ENCODE measurements around the gene NFX1.

Gene NFX1

DNA sequence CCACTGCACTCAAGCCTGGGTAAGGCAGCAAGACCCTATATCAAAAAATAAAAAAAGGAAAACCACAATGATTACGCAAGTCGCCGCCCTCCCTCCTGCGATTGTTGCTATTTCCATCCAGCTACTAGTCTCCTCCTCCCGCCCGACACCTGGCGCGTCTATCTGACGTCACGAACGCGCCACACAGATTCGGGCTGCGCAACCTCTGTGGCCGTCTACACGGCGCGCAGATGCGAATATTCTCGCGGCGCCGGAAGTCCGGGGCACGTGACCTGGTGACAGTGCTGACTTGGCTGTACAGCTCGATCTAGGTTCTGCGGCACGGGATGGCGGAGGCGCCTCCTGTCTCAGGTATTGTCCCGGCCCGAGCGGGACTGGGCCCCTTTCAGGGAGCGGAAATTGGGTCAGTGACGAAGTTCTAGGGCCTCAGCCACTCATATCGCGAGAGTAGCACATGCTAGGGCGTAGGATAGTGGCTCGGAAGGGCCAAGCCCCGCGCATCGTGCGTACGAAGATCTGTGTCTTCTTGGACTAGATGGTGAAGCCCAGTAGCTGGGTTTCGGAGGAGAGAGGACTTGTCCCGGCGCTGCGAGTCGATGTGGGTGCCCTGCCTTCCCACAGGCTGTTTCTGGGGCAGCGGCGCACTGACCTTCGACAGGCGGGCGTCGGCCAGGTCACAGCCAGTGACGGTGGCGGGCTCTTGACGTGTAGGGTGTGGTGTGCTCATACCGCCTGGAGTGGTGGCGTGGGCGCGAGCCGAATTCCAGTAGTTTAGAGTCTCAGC lies at the start of gene NFX1:
Gene NFX1 (plus strand): TSS at position 270 of the 784 bp plus-strand sequence. CDS start 57 bp downstream, at position 327.
- peak; percentile 82 for DNase-seq (ENCODE audit: low spot score)

DNA sequence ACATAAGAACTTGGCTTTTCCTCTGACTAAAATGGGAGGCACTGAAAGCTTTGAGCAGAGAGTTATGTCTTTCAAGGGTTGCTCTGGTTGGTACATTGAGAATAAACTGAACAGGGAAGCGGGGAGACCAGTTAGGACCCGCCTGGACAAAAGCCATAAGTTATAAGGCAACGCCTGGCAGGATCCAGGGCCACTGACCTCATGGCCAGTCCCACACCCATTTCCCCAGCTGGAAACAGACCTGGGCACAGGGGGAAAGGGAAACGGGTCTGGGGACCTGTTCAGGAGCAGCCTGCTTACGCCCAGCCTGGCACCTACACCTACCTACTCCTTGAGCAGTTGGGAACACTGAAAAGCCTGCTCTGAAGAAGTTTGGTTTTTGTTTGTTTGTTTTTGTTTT lies 49.0 kb upstream of the NFX1 start:
- no peak for DNase-seq (ENCODE audit: low spot score)

DNA sequence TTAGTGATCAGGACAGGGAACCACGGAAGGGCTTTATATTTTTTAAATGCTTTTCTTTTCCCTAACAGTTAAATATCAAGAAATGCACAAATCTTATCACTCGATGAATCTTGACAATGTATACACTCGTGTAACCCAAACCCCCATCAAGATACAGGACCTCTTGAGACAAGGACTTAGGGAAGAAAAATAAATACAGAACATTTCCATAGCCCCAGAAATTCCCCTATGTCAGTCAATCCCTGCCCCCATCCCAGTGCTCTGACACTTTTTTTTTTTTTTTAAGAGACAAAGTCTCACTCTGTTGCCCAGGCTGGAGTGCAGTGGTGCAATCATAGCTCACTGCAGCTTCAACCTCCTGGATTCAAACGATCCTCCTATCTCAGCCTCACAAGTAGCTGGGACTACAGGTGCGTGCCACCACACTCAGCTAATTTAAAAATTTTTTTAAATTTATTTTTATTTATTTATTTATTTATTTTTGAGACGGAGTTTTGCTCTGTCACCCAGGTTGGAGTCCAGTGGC lies 47.6 kb upstream of the NFX1 start:
- DNase-seq (ENCODE audit: low spot score), result no peak

DNA sequence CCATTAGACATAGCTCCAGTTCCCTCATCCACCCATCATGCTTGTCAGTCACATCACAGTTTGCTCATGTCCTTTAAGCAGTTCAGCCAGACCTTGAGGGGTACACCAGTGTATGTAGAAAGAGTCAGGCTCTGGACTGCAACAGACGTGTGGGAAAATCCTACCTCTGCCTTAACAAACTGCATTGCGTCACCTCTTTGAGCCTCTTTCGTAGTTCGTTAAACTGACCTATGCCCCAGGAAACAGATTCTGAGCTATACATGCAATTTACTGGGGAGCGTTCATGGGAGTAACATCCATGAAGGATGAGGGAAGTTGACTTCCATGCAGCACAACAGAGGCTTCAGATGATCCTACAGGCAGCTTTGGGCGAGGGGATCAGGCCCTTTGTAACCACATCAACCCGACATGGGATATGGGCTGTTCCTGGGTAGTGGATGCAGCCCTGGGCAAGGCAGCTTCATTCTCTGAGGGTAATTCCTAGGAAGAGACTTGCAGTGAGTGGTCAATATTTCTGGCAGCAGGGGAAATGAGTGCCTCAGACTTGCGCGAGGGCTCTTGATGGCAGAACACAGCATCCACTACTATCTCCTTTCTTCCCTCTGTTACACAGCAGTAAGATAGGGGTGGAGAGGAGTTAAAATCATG lies 46.1 kb upstream of the NFX1 start:
- no peak for DNase-seq (ENCODE audit: low spot score)

DNA sequence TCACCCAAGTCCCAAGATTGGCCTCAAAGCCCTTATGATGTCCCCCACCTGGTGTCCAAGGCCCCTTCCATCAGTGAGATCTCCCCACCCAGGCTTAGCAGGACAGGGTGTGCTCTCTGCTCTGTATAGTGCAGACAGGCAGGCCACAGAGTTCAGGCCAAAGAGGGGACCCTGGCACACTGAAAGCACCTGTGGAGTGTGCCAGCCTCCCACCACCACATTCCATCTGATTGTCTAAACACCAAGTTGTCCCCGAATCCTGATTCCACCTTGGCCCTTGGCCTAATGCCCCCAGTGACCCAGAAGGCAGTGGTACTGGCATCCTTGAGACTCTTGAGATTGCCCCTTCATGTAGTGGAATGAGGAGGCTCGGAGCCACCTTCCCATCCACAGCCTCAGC lies 45.0 kb upstream of the NFX1 start:
- DNase-seq (ENCODE audit: low spot score), result no peak

DNA sequence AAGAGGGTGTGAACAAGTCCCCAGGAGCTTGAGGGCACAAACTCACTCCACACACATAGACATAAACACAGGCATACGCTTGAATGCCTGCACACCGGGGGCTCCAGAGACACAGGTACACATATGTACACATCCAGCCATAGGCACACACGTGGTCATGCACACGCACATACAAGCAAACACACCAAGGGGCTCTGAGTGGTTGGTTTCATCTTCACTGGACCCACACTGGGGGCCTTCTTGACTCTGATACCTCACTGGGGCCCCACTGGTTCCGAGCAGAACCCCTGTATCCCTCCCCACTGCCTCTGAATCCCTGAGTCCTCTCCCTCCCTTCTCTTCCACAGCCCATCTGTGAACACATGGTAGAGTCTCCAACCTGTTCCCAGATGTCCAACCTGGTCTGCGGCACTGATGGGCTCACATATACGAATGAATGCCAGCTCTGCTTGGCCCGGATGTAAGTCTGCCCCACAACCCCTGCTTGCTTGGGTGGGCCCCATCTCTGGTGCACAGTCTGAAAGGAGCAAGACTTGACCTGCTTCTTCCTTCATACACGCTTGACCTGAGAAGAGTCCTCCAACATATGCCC lies 44.0 kb upstream of the NFX1 start:
- DNase-seq (ENCODE audit: low spot score), result no peak

DNA sequence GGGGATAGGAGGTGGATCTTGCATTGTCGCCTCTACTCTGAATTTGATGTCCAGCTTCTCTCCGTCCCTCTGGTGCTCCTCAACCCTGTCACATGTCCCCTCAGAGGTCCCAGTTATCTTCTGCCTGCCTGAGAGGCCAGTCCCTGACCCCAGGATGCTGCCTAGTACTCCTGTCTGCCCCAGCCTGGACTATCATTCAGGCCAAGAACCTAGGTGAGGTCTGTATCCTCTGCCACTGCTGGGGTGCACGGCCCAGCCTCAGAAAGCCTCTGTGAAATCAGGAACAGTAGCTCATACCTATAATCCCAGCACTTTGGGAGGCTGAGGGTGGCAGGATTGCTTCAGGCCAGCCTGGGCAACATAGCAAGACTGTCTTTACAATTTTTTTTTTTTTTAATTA lies 41.7 kb upstream of the NFX1 start:
- no peak for DNase-seq (ENCODE audit: low spot score)

DNA sequence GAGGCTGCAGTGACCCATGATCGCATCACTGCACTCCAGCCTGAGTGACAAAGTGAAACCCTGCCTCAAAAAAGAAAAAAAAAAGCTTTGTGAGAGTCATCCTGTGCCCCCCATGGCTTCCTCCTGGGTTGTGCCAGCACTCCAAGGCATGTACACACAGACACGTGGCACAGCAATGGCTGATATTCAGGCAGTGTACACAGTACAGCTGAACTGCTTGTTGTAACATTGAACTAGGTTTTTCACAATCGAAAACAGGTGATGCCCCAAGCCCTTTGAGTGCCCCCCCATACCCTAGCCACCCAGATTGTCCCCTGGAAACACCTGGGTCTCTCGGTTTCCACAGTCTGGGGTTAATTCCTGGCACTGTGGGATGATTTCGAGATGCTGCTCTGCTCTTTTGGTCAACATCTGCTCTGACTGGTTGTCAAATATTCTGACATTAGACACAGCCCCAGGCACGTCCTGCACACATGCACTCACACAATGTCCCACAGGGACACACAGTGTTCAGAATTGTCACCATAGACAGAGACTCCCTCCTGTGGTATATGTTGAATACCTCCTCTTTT lies 41.1 kb upstream of the NFX1 start:
- DNase-seq (ENCODE audit: low spot score), result no peak

DNA sequence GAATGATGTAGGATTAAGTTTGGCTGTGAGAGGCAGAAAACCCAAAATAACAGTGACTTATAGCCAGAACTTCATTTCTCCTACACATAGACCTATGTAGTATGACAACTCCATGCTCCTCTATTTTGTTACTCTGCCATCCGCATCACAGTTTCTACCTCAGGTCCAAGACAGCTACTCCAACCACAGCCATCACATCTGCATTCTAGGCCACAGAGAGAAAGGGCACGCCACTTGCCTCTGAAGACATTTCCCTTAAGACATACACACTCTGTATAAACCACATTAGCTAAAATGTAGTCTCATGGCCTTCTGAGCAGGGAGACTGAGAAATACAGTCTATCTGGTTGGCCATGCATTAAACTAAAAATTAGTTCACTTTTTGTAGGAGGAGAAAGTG lies 40.3 kb upstream of the NFX1 start:
- DNase-seq (ENCODE audit: low spot score), result no peak

DNA sequence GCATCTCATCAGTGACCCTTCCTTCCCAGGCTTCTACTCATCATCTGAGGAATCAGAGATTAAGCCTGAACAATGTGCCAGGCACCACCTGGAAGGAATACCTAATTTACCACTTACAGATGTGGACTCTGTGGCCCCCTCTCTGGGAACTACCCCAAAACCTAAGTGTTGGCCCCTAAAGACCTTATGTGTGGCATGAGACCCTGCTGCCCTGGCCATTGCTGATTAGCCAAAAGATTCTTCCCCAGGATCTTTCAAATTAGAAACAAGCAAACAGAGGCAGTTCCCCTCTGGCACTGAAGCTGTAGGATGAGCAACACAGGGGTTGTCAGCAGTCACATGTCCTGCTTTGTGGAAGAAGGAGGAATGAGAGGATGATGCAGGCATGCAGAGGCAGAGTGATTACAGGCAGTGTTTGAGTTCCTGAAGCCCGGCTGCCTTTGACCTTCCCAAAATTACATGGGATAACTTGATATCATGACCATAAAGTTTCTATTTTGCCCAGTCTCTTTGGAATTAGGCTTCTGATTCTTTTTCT lies 39.8 kb upstream of the NFX1 start:
- no peak for DNase-seq (ENCODE audit: low spot score)

DNA sequence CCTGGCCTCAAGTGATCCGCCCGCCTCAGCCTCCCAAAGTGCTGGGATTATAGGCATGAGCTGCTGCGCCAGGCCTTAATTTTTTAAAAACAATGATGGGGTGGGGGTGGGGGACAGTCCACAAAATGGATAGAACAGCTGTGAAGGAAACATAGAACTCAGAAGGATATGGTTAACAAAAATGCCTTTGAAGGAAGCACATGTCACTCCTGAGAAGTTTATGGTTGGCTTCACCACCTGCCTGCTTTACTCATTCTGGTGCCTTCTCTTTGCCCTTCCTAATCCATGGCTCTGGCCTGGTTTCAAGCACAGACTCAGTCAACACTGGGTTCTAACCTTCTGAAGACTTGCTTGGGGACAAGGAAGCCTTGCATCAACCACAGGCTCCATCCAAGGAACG lies 36.1 kb upstream of the NFX1 start:
- DNase-seq (ENCODE audit: low spot score), result no peak

DNA sequence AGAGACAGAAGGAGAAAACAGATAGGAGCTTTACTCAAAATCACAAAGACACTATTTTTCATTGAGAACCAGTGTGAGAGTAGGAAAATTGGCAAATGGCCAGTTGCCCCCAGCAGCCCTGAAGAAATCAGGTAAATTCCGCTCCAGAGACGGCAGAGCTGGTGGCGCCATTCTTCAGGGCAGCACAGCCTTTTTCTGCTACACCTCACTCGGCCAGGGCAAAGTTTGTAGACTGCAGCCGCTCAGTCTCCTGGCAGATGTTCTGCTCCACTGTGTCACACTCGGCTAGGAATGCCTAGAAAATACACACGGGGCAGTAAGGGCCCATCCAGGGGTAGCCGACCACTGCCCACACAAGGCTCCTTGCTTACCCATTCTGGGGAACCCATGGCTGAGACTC lies 35.3 kb upstream of the NFX1 start:
- no peak for DNase-seq (ENCODE audit: low spot score)

DNA sequence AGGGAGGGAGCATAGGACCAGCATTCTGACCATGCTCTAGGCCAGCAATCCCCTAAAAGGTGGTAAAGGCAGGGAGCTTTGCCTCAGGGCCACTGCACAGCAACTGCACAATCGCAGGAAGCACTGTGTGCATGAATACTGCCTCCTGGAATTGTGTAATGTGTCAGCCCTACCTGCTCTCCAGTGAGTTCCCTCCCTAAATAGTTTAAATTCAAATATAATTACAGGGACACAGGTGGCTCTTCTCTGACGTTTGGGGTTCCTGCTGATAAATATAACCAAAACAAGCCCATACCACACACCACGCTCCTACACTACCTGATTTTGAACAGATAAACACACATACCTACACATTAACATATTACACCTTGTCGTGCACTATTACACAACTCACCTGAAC lies 34.8 kb upstream of the NFX1 start:
- no peak for DNase-seq (ENCODE audit: low spot score)

DNA sequence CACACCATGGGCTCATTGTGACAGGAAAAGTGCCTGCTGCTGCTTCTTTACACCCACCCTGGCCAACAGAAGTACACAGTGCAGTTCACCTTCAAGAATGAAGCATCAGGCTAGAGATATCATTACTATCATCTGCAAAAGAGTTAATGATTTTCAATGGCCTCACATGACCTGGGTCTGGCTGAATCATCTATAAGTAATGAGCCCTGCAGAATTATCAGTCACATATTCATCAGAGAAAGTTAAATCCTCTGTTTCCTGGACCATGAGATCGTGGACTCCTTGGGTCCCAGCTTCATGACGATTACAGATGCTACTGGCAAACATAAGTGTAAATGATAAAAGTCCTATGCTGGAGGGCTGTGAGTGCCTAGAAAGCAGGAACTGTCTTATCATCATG lies 34.1 kb upstream of the NFX1 start:
- no peak for DNase-seq (ENCODE audit: low spot score)

DNA sequence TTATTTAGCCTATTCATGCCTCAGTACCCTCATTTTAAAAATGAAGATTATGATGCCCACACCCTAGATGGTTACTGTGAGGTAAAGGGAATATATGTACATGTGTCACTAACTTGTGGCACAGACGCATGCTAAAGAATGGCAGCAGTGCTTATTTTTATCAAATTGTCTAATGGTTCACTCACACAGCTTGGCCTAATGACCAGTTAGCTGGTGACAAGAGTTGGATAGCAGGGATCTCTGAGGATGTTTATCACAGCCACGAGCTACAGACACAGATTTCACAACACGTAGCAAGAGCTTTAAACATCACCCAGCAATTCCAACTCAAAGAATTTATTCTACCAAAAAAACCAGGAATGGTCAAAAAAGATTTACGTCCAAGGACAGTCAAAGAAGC lies 33.0 kb upstream of the NFX1 start:
- no peak for DNase-seq (ENCODE audit: low spot score)

DNA sequence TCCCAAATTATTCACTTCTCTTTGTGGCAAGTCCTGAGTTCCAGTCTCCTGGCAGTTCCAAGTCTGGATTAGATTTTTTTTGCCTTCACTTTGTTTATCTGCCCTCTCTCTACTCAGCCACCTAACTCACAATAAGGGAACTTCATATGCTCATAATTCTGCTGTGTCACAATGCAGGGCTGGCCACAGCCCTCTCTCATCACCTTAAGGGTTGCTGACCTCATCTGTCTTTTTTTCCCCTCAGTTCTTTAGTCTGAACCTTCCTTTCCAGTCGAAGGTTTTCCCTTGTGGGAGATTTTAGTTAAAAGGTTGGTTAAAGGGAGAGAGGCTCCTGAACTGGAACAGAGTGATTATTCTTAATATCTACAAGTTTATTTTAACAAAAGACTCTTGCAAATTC lies 29.9 kb upstream of the NFX1 start:
- DNase-seq (ENCODE audit: low spot score), result no peak

DNA sequence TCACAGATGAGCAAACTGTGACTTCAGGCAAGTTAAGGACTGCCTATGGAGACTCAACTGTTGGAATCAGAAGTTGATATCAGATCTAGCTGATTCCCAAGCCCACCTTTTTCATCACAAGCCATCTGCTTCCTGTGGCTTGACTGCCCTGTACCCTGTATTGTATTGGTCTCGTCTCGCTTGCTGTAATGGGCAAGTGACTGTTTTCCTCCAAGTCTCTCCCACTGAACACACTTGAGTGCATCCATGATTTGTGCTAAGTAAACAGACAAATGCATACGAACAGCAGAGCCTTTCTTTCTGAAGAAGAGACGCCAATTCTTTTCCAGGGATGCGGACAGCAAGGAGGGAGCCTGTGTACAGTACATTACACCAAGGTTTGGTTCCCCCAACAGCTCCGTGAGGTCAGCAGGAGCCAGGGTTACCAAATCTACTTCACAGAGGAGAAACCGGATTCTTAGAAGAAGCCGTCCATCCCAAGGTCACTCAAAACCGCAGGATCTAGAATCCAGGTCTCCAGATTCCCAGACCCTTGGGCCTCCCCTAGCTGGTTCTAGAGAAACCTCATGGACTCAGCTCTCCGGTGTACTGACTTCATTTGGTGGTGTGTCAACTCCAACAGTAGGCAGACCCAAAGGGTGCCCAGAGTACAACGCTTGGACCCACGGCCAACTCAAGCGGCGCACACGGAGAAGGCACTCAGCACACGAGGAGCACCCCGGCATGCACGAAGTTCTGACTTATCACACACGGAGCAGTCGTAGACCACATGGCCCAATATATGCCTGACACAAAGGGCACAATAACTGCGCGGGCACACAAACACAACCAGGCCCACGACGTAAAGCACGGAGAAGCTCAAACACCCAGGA lies 26.9 kb upstream of the NFX1 start:
- no peak for DNase-seq (ENCODE audit: low spot score)

DNA sequence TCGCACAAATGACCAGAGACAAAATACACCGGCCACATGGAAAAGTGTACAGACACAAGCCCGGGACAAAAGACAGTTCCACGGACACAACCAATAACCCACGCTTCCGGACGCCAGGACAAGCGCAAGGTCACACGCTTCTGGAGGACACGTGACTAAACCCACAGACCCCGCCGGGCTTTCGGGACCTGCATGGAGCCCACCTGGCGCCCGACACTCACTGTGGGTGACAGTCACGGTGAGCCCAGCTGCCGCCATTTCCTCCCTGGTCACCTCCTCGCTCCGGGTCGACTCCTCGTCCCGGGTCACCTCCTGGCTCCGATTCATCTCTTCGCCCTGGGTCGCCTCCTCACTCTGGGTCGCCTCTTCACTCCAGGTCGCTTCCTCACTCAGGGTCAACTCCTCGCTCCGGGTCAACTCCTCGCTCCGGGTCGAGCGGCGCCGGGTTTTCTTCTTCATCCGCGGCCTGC lies 26.3 kb upstream of the NFX1 start:
- peak; percentile 25 for DNase-seq (ENCODE audit: low spot score)

DNA sequence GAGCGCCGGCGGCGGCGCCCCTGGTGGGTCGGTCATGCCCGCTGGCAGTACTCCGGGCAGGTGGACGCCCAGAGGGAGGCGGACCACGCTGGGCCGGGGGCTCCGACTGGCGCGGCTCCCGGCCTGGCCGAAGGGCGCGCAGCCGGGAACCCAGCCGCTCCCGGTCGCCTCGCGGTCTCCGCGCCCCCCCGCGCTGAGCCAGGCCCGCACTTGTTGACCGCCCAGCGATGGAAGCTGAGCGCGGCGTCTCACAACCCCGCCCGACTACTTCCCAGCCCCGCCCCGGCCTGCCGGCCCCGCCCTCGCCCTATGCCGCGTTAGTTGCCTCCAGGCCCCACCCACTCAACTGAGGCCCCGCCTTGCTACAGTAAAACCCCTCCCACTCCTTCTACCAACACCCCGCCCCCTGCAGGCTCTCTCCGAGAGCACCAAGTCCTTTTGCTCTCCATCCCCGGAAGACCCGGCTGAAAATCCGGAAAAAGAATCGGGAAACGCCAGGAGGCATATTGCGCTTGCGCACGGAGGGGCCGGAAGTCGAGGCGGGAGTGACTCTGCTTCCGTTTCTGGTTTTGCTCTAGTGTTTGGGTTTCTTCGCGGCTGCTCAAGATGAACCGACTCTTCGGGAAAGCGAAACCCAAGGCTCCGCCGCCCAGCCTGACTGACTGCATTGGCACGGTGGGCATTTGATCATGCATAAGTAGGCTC lies 25.7 kb upstream of the NFX1 start, which contains the start of the genes BAG1 and CHMP5:
Gene BAG1 (minus strand): TSS at position 236 of the 705 bp plus-strand sequence.
Gene CHMP5 (plus strand): TSS at position 577 of the 705 bp plus-strand sequence. CDS start 30 bp downstream, at position 607.
- DNase-seq (ENCODE audit: low spot score), result peak; percentile 88

DNA sequence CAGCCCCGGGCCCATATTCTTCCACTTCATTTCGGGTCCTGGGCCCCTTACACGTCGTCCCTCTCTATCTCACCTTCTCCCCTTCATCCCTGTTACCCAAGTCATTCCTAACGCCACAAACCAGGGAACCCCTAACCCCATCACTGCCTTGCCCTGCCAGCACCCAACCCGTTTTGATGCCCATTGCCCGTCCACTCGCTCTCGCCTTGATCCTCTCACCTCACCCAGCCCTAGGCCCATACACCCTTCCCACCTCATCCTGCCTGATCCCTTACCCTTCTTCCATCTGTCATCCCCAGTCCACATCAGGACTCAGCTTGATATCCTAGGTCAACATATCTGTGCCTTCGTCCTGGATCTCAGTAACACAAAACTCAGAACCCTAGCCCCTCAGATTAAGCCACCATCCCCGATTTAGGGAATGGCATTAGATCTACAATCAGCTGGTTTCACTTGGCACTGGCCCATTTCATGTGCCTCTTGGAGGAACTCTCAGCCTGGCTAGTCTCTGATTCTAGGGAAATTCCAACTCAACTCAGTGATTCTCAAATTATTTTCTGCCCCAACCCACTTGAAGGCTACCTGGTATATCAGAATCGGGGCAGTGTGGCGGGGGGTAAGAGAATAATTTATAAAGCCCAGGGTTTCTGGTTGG lies 25.0 kb upstream of the NFX1 start:
- DNase-seq (ENCODE audit: low spot score), result no peak
